Measurements from ENCODE around the gene CTRB2.

- TF ChIP-seq, protein P1, sequence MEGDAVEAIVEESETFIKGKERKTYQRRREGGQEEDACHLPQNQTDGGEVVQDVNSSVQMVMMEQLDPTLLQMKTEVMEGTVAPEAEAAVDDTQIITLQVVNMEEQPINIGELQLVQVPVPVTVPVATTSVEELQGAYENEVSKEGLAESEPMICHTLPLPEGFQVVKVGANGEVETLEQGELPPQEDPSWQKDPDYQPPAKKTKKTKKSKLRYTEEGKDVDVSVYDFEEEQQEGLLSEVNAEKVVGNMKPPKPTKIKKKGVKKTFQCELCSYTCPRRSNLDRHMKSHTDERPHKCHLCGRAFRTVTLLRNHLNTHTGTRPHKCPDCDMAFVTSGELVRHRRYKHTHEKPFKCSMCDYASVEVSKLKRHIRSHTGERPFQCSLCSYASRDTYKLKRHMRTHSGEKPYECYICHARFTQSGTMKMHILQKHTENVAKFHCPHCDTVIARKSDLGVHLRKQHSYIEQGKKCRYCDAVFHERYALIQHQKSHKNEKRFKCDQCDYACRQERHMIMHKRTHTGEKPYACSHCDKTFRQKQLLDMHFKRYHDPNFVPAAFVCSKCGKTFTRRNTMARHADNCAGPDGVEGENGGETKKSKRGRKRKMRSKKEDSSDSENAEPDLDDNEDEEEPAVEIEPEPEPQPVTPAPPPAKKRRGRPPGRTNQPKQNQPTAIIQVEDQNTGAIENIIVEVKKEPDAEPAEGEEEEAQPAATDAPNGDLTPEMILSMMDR (IDR thresholded peaks at IDR 0.05; ENCODE audit: control extremely low read depth in 1 of 3, insufficient read depth in 1 of 3, low read depth in 1 of 3, low read length in 3 of 3): no peak
- TF ChIP-seq TAF7 (optimal IDR thresholded peaks at IDR 0.05; ENCODE audit: borderline replicate concordance, low read depth, low read length): no peak
- TF ChIP-seq JUN (IDR thresholded peaks at IDR 0.05; ENCODE audit: low read depth, low read length): no peak
- no peak for TF ChIP-seq BRCA1 (IDR thresholded peaks at IDR 0.05; ENCODE audit: low read depth, low read length)
- TF ChIP-seq HDAC6 (IDR thresholded peaks at IDR 0.05; ENCODE audit: low read depth, low read length): no peak
- no peak for TF ChIP-seq POLR2A (IDR thresholded peaks at IDR 0.05; ENCODE audit: control extremely low read depth in 1 of 2, low read depth in 2 of 2, low read length in 2 of 2)
- TF ChIP-seq RAD21 (IDR thresholded peaks at IDR 0.05 in 1 of 2, conservative IDR thresholded peaks at IDR 0.05 in 1 of 2; ENCODE audit: low read depth in 2 of 2, low read length in 2 of 2): no peak
- TF ChIP-seq, protein P2, sequence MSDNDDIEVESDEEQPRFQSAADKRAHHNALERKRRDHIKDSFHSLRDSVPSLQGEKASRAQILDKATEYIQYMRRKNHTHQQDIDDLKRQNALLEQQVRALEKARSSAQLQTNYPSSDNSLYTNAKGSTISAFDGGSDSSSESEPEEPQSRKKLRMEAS (IDR thresholded peaks at IDR 0.05): no peak
- no peak for TF ChIP-seq EZH2 (IDR thresholded peaks at IDR 0.05; ENCODE audit: low read depth, low read length, severe bottlenecking)
- TF ChIP-seq KDM1A (IDR thresholded peaks at IDR 0.05; ENCODE audit: borderline replicate concordance, low read length): no peak
- TF ChIP-seq CREB1 (IDR thresholded peaks at IDR 0.05): no peak
- TF ChIP-seq RNF2 (IDR thresholded peaks at IDR 0.05; ENCODE audit: borderline replicate concordance, low read depth, low read length, missing control alignments, poor library complexity, severe bottlenecking): no peak
- no peak for TF ChIP-seq TEAD4 (IDR thresholded peaks at IDR 0.05; ENCODE audit: low read depth, low read length)
Measured at GRCh38 chr16:75179208-75179607, 27.8 kb downstream of the CTRB2 start.
